Measurements from ENCODE around the gene ZBTB5.
"Not testable (repeated sequence)": the region's sequence is repeated elsewhere in the genome, so short reads cannot be mapped to it uniquely, and the experiment has no call there.

DNA sequence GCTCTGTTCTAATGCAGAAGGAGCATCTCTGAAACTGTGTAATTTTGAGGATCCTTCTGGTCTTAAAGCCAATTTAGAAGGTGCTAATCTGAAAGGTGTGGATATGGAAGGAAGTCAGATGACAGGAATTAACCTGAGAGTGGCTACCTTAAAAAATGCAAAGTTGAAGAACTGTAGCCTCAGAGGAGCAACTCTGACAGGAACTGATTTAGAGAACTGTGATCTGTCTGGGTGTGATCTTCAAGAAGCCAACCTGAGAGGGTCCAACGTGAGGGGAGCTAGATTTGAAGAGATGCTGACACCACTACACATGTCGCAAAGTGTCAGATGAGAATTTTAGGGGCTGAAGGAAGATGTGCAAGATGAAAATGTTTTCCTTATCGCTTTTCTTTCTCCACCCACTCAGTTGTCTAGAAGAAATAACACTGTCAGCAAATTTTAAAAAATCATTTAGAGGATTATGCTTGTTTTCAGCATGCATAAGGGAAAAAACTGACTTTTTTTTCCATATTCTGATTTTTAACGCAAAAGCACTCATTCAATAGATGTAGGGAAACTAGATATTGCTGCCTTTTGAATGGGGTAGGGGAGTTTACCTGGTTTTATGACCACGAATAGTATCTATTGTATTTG is 12.9 kb upstream of the ZBTB5 start:
- TF ChIP-seq, protein P1, sequence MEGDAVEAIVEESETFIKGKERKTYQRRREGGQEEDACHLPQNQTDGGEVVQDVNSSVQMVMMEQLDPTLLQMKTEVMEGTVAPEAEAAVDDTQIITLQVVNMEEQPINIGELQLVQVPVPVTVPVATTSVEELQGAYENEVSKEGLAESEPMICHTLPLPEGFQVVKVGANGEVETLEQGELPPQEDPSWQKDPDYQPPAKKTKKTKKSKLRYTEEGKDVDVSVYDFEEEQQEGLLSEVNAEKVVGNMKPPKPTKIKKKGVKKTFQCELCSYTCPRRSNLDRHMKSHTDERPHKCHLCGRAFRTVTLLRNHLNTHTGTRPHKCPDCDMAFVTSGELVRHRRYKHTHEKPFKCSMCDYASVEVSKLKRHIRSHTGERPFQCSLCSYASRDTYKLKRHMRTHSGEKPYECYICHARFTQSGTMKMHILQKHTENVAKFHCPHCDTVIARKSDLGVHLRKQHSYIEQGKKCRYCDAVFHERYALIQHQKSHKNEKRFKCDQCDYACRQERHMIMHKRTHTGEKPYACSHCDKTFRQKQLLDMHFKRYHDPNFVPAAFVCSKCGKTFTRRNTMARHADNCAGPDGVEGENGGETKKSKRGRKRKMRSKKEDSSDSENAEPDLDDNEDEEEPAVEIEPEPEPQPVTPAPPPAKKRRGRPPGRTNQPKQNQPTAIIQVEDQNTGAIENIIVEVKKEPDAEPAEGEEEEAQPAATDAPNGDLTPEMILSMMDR (IDR thresholded peaks at IDR 0.05) = not testable (repeated sequence)
- TF ChIP-seq POLR2A (IDR thresholded peaks at IDR 0.05) = not testable (repeated sequence)

Measured in Peyer's patch (tissue), 4 donors.